RPMI7951 (cell line): ENCODE measurements around the gene HOXA5. TPM values are rescaled to one million over a fixed set of nuclear protein-coding genes. Genes with fewer than 3 reads are reported as not detected.

Source experiments
- DNase-seq: peaks from one replicate; pipeline ENCODE4 v3.0.0-alpha.2; 2012; ENCODE audit warnings: low read depth
- total RNA-seq: library from RNA; depleted of rRNA; stranded (reverse); fragments of >200 nt; shearing (Covaris generic); gene quantifications from 2 replicates; pipeline ENCODE4 v1.2.3, GENCODE V29; 2014

Gene HOXA5
- total RNA-seq, 1 experiment from 2014 or later, result 4.7 TPM

DNA sequence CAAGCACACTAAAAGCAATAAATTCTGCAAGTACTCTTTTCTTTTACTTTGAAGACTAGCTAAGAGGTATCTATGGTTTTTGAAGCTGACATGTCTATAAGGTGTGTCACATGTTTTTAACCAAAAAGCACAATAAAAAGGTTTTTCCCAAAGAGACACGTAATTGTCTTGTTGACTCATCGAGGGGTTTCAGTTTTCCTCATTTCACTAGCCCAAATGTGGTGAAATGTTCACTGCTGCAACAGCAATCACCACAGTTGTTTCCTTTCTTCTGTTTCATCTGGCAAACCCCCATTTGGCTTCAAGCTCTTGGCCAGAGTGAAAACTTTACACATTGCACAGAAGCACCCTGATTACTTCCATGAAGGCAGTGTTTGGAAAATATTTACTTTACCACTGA, 9.1 kb downstream of the HOXA5 start:
- peak; percentile 98 for DNase-seq

DNA sequence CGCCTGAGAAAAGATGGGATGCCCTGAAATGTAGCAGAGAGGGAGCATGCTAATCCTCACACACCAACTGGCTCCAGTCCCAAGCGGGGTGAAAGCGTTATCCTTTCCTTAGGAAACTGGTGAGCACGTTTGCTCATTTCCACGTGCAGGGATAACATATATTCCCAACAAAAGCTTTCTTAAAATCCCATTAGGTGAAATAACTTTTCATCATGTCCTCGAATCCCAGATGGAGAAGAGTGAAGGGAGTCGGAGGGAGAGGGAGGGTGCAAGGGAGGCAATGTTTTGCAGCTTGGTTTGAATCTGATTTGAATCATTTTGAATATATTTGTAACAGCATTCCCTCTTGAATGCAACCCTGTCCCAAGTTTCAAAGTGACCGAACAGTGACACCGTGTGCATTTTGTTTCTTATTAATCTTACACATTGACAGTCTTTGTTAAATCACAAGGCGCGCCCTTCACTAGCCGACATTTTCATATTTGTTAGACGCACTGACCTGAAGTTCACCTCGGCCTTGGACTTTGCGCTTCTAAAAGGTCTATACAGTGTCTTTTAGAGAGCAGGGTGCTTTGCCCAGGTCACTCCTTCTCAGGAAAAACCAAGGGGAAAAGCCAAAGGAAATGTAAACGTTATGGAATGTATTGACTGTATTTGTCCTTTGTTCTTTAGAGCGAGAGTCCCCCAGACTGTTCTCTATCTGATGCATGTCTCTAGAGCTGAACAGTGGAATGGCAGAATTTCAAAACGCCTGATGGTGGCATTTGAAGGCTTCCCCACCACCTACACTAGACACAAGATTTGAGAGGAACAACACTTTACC, 9.9 kb downstream of the HOXA5 start:
- no peak for DNase-seq

DNA sequence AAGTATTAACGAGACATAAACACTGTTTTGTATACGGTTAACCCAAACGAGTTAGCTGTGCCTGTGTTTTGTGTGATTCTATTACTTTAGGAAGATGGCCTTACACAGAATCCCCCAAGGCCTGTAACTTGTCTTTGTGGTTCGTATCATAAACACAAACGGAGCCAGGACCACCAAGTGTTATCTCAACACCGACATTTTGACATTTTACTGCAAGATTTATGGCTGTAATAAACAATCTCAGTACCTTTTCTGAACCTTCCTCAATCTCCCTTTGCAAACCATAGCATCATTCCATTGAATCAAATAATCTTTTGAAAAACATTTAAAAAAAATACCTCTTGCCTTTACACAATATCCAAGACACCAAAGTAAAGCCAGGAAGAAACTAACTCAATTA, 10.5 kb downstream of the HOXA5 start:
- no peak for DNase-seq

DNA sequence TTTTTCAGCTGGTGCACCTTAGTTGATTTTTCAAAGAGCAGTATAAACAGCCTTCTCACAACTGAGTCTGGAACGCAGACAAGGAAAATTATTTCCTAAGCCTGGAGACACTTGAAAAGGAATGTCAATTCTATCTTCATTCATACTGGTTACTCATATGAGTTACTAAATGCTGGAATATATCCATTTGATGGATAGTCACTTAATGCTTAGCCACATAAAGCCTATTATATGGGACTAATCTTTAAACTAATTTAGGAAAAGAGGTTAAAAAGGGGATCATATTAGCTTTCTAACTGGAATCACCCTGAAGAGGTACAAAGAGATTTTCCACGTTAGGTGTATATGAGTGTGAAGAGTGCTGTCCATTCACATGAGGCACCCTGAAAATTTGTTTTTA, 11.3 kb downstream of the HOXA5 start:
- no peak for DNase-seq

DNA sequence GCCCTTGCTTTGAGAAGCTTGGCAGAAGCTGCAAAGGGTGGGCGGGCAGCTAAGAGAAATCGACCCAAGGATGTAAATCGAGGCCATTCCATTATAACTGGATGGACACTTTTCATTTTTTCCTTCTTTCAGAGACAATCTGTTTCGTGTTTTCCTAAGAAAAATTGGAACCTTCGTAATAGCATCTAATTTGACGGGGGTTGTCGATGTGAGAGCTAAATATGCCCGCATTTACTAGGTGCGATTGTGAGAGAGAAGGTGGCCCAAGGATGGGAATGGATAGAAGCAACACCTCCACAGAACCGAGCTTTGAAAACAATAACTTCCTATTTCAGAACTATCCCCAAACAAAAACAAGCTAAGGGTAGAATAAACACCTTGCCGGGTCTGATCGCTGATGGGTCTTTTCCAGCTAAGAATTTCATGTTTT, 12.1 kb downstream of the HOXA5 start:
- no peak for DNase-seq

DNA sequence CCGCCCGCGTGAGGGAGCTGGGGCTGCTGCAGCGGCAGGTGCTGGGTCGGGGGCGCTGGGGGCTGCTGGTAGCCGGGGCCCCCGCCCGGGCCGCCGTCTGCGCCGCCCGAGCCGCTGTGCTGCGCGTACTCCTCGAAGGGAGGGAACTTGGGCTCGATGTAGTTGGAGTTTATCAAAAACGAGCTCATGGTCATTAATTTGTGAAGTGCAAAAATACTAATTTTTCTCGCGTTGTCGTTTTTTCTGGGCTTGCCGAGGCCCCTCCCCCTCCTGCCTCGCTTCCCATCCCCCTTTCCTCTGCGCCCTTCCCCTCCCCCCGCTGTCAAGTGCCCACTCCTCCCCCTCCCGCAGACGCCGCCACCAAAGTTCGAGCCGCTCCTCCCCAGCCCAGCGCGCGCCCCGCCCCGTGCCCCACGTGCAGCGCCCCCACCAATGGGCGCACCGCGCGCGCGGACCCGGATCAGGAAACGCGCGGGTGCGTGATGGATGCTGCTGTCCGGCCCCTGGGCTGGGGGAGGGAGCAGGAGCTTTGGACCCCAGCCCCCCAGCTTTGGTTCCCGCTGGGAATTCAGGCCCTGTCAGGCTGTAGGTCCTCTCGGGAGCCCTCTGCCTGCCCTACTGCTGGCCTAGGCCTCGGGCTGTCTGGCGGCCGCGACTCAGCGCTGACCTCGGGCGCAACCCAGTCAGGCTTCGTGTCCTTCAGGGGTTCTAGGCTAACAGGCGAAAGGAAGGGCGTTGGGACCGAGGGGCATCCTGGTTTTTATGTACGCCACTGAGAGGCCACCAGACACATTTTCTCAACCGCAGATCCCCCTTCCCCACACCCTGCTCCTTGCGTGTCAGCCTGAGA, 12.7 kb downstream of the HOXA5 start, which contains the start of gene HOXA4:
TSS of gene HOXA4 (minus strand) at position 218 of the 850 bp plus-strand sequence. CDS start at position 194, 24 bp downstream.
- DNase-seq, result peak; percentile 93

DNA sequence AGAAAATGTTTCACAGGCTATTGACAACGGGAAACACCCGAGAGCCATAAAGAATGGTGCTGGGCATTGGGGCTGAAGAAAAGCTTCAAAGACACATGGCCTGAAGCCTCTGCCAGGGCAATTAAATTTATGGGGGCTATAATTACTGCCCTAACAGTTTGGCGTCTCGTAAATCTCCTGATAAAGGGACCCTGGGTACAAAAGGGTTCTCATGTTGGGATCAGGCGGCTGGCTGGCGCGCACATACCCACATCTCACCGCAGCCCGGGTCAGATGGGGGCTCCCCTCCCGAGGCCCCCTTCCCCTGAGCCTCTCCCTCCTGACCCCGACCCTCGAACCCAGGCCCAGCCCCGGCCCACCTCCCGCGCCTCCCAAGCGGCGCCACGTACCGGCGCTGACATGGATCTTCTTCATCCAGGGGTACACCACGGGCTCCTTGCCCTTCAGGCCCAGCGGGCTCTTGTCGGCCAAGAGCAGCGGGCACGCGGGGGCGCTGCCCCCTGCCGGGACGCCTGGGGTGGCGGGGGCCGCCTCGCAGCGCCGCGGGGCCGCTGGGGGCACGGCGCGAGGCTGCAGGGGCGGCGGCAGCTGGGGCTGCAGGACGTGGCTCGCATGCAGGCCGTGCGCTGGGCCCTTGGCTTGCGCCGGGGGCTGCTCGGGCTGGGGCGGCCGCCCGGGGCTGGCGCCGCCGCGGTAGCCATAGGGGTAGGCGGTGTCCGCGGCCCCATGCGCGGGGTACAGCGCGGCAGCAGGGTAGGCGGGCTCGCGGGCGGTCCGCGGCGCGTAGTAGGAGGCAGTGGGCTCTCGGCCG, 13.5 kb downstream of the HOXA5 start:
- DNase-seq, result peak; percentile 72

DNA sequence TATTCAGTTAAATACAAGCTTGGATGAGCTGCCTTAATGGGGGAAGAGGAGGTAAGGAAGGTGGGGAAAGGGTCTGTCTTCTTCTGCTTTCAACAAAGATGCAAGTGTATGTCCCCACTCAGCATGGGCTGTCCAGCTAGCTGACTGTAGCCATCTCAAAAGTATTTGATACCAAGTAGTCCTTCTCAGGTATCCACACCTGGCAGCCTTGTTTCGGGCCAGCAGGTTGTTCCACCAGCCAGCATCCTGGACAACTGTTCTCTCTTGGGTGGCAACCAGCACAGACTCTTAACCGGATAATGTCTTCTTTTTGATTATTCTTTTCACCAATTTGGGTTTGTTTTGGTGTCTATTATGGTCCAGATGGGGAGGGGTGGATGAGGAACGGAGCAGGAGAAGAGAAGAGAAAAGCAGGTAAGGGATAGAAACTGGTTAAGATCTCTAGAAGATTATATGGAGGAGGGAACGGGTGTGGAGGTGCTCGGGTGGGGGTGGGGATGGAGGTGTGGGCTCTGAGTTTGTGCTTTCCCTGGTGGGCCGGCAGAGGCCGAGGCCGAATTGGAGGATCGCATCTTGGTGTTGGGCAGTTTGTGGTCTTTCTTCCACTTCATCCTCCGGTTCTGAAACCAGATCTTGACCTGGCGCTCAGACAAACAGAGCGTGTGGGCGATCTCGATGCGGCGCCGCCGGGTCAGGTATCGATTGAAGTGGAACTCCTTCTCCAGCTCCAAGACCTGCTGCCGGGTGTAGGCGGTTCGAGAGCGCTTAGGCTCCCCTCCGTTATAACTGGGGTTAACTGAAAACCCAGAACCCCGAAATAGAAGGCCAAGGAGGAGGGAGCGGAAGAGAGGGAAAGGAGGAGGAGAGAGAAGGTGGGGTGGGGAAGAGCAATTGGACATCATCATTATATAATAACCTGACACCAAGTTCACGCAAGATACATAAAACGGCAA, 14.4 kb downstream of the HOXA5 start:
- no peak for DNase-seq

DNA sequence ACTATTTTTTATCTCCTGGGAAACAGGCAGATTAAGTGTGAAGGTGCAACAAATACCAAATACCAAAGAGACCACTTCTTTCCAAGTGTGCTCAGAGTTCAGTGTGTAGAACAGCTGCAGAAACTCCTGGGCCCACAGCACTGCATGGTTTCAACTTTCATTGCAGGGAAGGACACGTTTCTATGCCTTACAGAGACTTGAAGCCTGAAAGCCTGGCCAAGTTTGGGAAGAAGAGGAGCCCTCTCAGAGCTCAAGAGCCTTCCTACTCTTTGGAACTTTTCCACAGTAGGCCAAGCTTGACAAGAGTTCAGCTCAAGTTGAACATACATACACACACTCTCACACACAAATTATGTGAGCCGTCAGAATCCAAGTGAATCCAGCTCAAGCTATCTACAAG, 15.4 kb downstream of the HOXA5 start:
- no peak for DNase-seq

DNA sequence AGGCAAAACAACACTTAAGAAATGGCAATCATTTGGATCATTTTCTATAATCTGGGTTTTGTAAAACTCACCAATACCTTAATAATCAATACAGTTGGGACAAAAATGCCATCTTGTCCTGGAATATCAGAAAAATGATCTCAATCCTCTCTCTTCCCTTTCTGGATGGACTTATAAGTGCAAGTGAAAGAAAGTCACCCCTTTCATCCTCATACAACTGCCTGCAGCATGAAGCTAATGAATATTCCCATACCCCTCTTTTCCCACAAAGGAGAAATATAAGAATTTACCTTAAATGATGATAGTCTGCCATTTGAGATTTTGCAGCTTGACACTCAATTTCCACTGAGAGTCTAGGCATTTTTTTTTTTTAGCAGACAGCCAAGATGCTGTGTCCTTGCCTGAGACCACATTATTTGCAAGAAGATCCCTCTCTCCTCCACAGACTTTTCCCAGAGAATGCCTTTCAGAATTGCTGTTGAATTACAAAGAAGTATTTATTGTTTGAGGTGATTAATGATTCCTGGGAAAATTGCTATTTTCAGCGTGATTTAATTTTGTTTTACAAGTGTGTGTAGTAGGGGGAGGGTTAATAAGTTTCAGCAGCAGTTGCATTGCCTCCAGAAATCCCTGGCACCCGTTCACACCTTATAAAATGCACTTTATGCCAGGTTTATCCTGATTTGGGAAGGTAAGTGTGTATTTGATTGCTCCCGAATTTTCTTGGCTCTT, 16.7 kb downstream of the HOXA5 start:
- no peak for DNase-seq

DNA sequence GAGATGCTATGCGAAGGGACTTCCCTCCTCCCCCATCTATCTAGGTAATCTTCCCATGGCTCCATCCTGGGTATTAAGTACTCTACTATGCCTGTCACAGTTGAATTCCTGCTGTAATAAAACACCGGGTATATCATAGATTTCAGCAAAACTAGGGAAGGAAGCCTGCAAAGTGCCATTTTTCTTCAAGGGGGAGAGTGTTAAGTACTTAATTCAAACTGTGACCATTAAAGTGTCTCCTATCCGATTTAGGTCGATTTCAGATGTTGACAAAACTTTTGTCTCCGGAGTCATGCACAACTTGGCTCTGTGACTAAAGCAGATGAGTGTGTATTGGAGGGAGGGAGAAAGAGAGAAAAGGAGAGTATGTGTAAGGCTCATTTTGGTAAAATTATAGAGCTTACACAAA, 17.5 kb downstream of the HOXA5 start:
- DNase-seq, result no peak

DNA sequence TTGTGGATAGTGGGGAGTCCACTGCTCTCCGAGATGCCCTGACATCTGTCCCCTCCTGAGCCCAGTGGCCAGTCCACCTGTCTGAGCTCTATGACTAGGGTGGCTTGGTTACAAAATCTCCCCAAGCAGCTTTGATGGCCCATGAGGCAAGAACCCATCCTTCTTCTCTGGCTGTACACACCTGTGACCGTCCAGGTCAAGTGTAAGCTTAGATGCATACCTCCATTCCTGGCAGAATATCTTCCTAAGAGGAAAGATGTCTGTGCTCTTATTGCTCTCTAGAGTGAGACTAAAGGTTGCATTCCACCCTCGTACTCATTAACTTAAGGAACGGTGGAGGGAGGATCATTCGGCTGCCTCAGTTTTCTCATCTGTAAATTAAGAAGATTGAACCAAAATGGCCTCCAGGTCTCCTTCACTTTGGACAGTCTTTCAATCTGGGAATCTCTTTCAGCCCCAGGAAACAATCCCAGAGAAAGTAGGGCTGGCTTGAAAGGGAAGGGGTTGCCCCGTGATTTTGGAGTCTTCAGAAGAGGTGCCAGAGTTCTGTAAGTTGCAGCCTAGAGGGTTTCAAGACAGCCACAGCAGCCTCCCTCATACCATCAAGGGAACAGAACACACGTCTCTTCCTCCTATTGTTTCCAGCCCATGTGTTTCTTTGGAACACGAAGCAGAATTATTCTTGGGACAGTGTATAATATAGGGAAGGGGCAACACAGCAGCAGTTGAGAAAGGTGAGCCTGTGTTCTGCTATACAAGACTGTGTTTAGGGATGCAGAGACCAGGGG, 18.4 kb downstream of the HOXA5 start:
- DNase-seq, result no peak

DNA sequence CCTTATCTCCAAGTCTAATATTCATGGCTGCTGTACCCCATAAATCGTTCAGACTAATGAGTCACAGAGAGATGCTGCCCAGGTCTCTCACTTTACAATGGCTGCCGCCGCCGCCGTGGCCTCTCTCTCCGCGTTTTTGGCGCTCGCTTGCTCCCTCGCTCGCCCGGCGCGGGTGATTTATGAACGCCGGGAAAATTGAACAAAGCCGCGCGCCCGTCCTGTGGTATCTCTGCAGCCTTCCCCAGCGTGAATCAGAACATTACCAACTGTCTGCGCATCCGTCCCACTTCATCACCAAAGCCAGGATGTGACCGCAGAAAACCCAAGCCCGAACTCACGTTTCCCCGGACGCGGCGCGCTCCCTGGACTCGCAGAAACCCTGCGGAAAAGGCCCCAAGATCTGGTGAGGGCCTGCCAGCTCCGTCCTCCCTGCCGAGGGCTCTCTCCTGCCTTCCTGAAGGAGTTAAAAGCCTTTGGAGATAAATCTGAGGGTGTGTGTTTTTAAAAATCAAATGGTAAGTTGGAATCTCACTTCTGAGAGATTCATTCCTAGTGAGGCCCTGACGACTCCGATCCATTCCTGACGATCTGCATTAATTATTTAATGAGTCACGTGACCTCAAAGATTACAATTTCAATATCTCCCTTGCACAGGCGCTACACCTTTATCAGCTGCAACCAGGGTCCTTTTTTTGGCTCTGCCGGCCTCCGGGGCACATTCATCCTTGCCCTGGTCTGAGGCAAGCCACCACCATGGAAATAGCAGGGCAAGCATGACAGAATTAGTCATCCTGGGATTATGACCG, 19.2 kb downstream of the HOXA5 start:
- DNase-seq, result no peak

DNA sequence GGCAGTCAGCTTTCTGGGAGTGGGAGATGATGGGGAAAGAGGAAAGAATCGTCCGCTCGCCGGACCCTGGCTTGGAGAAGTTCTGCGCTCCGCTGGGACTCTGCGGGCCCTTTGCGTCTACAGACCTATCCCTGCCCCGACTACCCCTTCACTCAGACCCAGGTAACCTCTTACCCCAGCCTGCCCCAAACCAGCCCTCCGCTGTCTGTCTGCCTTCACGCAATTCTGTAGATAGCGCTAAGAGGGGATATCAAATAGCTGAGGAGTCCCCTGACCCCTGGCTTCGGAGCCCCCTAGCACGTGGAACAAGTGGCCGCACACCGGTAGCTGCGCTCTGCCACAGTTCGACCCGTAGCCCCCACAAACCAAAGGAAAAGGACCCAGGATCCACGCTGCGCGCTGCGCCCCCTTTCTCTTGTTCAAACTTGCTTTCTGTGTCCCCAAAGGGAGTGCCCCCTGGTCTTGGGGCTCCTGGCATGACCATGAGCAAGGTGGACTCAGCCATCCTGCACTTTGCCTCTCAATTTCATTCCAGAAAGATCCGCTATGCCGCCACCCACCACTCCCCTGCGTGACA, 19.9 kb downstream of the HOXA5 start:
- no peak for DNase-seq

DNA sequence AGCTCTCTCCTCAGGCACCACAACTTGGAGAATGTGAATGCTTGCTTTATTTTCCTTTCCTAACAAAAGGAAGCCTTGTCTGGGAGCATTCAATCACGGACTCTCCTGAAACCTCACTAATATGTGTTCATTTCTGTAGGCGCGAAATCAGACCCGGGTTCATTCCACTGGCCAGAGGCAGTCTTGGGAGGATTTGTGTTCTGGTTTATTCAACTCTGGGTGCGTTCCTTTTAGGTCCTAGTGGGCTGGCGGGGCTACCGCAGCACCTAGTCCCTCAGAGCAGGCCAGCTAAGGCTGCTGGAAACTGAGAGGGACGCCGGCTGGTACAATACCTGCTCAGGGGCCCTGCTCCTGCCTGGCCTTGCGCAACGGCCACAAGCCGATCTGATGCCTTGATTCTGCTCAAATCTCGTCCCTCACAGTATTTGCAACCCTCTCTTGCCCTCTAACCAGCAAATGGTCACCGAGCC, 20.4 kb downstream of the HOXA5 start:
- DNase-seq, result peak; percentile 44

DNA sequence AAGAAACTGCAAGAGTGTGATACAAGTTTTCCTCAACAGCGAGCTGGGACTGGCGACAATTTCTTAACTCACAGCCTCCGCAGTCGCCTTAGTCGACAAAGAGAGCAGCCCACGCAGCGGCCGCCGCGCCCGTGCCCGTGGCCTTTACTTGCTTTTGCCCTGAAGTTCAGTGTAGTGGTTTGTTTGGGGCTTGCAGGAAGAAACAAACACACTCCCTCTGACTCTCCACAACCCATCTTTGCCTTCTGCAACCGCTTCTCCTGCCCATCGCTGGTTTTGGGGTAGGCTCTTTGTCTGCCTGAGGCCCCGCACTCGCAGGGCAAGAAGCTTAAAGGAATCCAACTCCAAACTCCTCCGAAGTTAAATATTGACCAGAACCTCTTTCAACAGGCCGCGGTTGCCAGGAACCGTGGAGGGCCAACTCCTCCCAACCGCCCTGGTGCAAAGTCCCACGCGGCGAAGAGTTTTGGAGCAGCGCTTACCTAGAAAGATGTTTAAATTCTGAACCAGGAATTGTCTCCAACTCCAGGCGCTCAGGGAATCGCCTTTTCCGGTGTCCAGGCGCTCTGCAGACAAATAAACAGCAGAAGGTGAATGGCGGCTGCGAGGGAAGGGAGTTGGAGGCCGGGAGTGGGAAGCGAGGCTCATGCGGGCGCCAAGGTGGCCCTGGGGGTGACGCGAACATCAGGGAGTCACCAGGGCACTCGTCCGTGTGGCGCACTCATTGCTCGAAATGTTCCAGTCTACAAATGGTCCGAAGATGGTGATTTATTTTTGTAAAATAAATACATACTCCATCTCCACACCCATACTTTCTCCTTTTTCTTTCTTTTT, 21.2 kb downstream of the HOXA5 start:
- no peak for DNase-seq

DNA sequence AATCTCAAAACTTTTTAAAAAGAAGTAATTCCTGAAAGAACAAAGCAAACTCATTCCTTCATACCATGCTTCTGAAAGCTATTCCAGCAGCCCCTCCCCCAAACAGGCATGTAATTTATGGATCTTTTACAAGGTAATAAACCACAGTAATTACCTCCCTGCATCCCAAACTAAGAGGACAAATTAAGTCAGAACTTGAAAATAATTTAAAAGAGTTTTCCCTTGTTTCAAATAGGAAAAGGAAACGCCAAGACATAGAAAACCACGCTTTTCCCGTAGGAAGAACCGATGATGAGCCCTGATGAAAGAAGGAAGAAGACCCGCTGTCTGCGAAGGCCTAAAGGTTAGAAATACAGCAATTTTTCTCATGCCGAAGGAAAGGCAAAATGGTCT, 21.8 kb downstream of the HOXA5 start:
- no peak for DNase-seq
